ENCODE results near the gene PTGR3.

PTGR3 gene

GRCh38 chr18:75234901-75235300 lies 26.0 kb upstream of the PTGR3 start:
- no peak for DNase-seq

GRCh38 chr18:75231053-75231406 lies 22.1 kb upstream of the PTGR3 start:
- DNase-seq, result no peak

- DNase-seq, result no peak
Measured at GRCh38 chr18:75230163-75231052, 21.5 kb upstream of the PTGR3 start.

GRCh38 chr18:75229437-75229836 lies 20.5 kb upstream of the PTGR3 start:
- DNase-seq, result no peak

GRCh38 chr18:75228967-75229366 lies 20.0 kb upstream of the PTGR3 start:
- no peak for DNase-seq

GRCh38 chr18:75227535-75228296 lies 18.8 kb upstream of the PTGR3 start:
- DNase-seq, result no peak

- no peak for DNase-seq
Measured at GRCh38 chr18:75226956-75227316, 18.0 kb upstream of the PTGR3 start.

- DNase-seq, result no peak
Measured at GRCh38 chr18:75226286-75226955, 17.5 kb upstream of the PTGR3 start.

GRCh38 chr18:75223687-75224347 lies 14.9 kb upstream of the PTGR3 start:
- DNase-seq, result no peak

GRCh38 chr18:75222407-75222806 lies 13.5 kb upstream of the PTGR3 start:
- no peak for DNase-seq

- DNase-seq, result no peak
Measured at GRCh38 chr18:75221897-75222296, 13.0 kb upstream of the PTGR3 start.

GRCh38 chr18:75221397-75221796 lies 12.5 kb upstream of the PTGR3 start:
- DNase-seq, result no peak

- DNase-seq, result no peak
Measured at GRCh38 chr18:75220551-75221355, 11.8 kb upstream of the PTGR3 start.

GRCh38 chr18:75219745-75220375 lies 10.9 kb upstream of the PTGR3 start:
- DNase-seq, result no peak

- no peak for DNase-seq
Measured at GRCh38 chr18:75218065-75218923, 9.4 kb upstream of the PTGR3 start.

- no peak for DNase-seq
Measured at GRCh38 chr18:75216911-75217689, 8.2 kb upstream of the PTGR3 start.

- no peak for DNase-seq
Measured at GRCh38 chr18:75216212-75216910, 7.4 kb upstream of the PTGR3 start.

- no peak for DNase-seq
Measured at GRCh38 chr18:75215663-75216062, 6.7 kb upstream of the PTGR3 start.
